Progenitor cell of endocrine pancreas (in vitro differentiated cells): Measurements from ENCODE around the gene TINAGL1. TPM values are rescaled to one million over a fixed set of nuclear protein-coding genes. Genes with fewer than 3 reads are reported as not detected.

Source experiments
- DNase-seq: peaks from one replicate; pipeline ENCODE4 v3.0.0; 2021; ENCODE audit warnings: low spot score; ENCODE audit not compliant: unreplicated experiment
- H3K27ac Mint-ChIP-seq: 2 replicates; pipeline ENCODE4 v1.8.0; 2021; ENCODE audit warnings: mild to moderate bottlenecking, moderate library complexity, mixed read lengths
- H3K27me3 Mint-ChIP-seq: 2 replicates; pipeline ENCODE4 v1.8.0; 2021; ENCODE audit warnings: mixed read lengths
- H3K36me3 Mint-ChIP-seq: 2 replicates; pipeline ENCODE4 v1.8.0; 2022; ENCODE audit warnings: mixed read lengths; ENCODE audit not compliant: insufficient read depth
- H3K4me1 Mint-ChIP-seq: 2 replicates; pipeline ENCODE4 v1.8.0; 2021; ENCODE audit warnings: low read depth, mixed read lengths
- H3K4me3 Mint-ChIP-seq: 2 replicates; pipeline ENCODE4 v1.8.0; 2021; ENCODE audit warnings: low read depth, mild to moderate bottlenecking, moderate library complexity, mixed read lengths
- H3K9me3 Mint-ChIP-seq: 2 replicates; pipeline ENCODE4 v1.8.0; 2021; ENCODE audit warnings: low read depth, mixed read lengths
- CTCF ChIP-seq: fragments of 200-600 bp; sonication (generic); IDR thresholded peaks from one replicate; pipeline ENCODE4 v1.5.0; 2021; ENCODE audit warnings: antibody characterized with exemption, mild to moderate bottlenecking; ENCODE audit not compliant: unreplicated experiment
- total RNA-seq: library from RNA; stranded (reverse); gene quantifications from 2 replicates; pipeline ENCODE4 v1.2.1, GENCODE V29; 2021

The TINAGL1 gene
- total RNA-seq, 1 donor from 2014 or later: 2.6 TPM

DNA sequence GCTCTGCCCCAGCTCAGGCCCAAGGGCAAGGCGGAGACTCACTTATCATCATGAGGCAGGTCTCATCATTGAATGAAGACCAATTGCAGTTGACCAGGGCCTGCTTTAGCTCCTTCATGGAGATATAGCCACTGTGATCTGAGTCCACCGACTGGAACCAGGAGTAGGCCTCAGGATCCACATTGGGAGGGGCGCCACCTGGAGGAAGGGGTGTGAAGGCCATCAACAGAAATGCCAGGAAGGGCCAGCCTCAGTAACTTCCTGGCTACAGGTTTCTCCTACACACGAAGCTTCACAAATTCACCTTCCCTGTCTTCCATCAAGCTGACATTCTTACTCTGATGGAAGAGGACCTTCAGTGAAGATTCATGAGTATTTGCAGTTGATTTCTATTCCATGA lies 56.8 kb downstream of the TINAGL1 start:
- no peaks in the 10 kb centered on the region for H3K27me3 Mint-ChIP-seq
- H3K27ac Mint-ChIP-seq: no peak overlapping the region
- H3K4me1 Mint-ChIP-seq: peaks cover 2% of the 10 kb centered on the region
- H3K9me3 Mint-ChIP-seq: no peaks in the 10 kb centered on the region
- peaks cover 6% of the 10 kb centered on the region for H3K36me3 Mint-ChIP-seq
- TF ChIP-seq CTCF: peak; percentile 44
- no peak for DNase-seq
- H3K4me3 Mint-ChIP-seq: no peak overlapping the region

Other genes starting within 250 kb of the TINAGL1 start
- 0.73 and 0.74 TPM in 2 replicates for gene FABP3, start 203.4 kb upstream of the TINAGL1 start, total RNA-seq
- 58.8 and 65.7 TPM in 2 replicates for gene SERINC2, start 163.3 kb upstream of the TINAGL1 start, total RNA-seq
- not detected in 2 replicates for gene HCRTR1, start 41.2 kb downstream of the TINAGL1 start, total RNA-seq
- gene PEF1, start 68.4 kb downstream of the TINAGL1 start, total RNA-seq: 39.1 and 42.8 TPM in 2 replicates
- 0.67 and 2.1 TPM in 2 replicates for gene COL16A1, start 127.5 kb downstream of the TINAGL1 start, total RNA-seq
- 4.6 and 5.5 TPM in 2 replicates for gene ADGRB2, start 187.8 kb downstream of the TINAGL1 start, total RNA-seq
- 0.36 and 0.91 TPM in 2 replicates for gene SPOCD1, start 239.5 kb downstream of the TINAGL1 start, total RNA-seq